Stimulated activated naive CD8-positive, alpha-beta T cell treated with anti-CD3 and anti-CD28 coated beads, Interleukin-15, Interleukin-2, amounts not matched to agents 100 ng/mL and 50 ng/mL, for 24 hours (primary cell): Measurements from ENCODE around the gene PGPEP1.

Source experiments
- H3K27ac Mint-ChIP-seq: one replicate; pipeline ENCODE4 v1.8.0; 2021; ENCODE audit warnings: mild to moderate bottlenecking, mixed read lengths
- H3K27me3 Mint-ChIP-seq: one replicate; pipeline ENCODE4 v1.8.0; 2021; ENCODE audit warnings: mixed read lengths
- H3K36me3 Mint-ChIP-seq: one replicate; pipeline ENCODE4 v1.8.0; 2021; ENCODE audit warnings: low read depth, mixed read lengths
- H3K4me1 Mint-ChIP-seq: one replicate; pipeline ENCODE4 v1.8.0; 2021; ENCODE audit warnings: low read depth, mixed read lengths
- H3K4me3 Mint-ChIP-seq: one replicate; pipeline ENCODE4 v1.8.0; 2021; ENCODE audit warnings: mild to moderate bottlenecking, mixed read lengths
- H3K9me3 Mint-ChIP-seq: one replicate; pipeline ENCODE4 v1.8.0; 2021; ENCODE audit warnings: mixed read lengths

PGPEP1 gene

DNA sequence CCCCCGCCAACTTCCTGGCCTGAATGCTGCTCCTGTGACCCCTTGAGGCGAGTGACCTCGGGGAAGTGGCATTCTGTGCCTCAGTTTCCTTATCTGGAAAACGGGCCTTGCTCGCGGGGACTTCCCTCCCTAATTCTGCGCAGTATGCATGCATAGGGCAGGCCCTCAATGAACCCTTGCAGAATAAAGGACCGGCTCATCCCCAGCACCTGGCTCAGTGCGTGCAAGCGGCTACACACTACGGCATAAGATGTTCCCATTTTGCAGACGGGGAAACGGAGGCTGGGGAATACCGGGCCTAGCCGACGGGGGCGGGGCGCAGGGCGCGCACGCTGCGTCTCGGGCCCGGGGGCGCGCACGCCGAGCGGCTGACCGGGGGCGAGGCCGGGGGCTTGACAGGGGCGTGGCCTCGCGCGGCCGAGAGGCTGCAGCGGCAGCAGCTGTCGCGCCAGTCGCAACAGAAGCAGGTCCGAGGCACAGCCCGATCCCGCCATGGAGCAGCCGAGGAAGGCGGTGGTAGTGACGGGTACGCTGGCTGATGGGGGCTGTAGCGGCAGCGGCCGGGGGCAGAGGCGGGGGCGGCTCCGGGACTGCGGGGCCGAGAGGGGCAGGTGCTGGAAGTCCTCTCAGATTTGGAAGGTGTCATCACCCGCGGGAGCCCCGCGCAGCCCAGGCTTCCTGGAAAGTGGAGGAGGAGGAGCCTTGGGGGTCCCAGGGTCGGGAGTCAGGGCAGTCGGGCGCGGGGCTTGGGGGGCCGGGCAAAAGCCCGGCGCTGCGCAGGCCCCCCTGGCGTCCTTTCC is at the start of gene PGPEP1:
TSS of gene PGPEP1 (plus strand) at position 409 of the 800 bp plus-strand sequence. CDS start at position 493, 84 bp downstream.
- Mint-ChIP-seq H3K4me3 (peak within 1 kb of the TSS; percentile 78), H3K4me1 (peaks cover 19% of the 10 kb centered on the region), H3K36me3 (no peaks in the 10 kb centered on the region), H3K27me3 (no peaks in the 10 kb centered on the region), H3K27ac (peak within 1 kb of the TSS; percentile 79), H3K9me3 (no peaks in the 10 kb centered on the region)

- peak overlapping the region; percentile 87 for H3K4me3 Mint-ChIP-seq
- H3K4me1 Mint-ChIP-seq: peaks cover 82% of the 10 kb centered on the region
These were observed 49.3 kb upstream of the PGPEP1 start for GRCh38 chr19:18291019-18291524.

GRCh38 chr19:18291590-18292461 is 48.6 kb upstream of the PGPEP1 start:
- peaks cover 81% of the 10 kb centered on the region for H3K4me1 Mint-ChIP-seq
- H3K9me3 Mint-ChIP-seq: no peaks in the 10 kb centered on the region
- peaks cover 12% of the 10 kb centered on the region for H3K36me3 Mint-ChIP-seq
- H3K4me3 Mint-ChIP-seq: peak overlapping the region; percentile 87
- peak overlapping the region; percentile 93 for H3K27ac Mint-ChIP-seq
- H3K27me3 Mint-ChIP-seq: no peaks in the 10 kb centered on the region

More at GRCh38 chr19:18291019-18291524, 49.3 kb upstream of the PGPEP1 start:
- peaks cover 9% of the 10 kb centered on the region for H3K36me3 Mint-ChIP-seq
- H3K9me3 Mint-ChIP-seq: no peaks in the 10 kb centered on the region
- H3K27ac Mint-ChIP-seq: peak overlapping the region; percentile 93
- H3K27me3 Mint-ChIP-seq: no peaks in the 10 kb centered on the region

DNA sequence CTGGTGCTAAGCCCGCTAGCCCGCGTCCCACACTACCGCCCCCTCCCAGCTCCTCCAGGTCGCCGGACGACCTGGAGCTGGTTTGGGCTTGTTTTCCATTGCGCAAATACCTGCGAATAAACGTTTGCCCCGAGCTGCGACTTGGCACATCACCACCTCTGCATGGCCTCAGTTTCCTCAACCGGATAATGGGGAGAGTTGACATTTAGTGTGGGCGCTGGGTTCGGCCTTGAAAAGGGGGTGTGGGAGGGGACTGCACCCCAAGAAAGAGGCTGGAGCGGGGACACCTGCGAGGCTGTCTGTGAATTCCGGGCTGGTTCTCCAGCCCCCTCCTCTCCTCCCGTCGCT is 48.0 kb upstream of the PGPEP1 start:
- Mint-ChIP-seq H3K9me3 (no peaks in the 10 kb centered on the region), H3K4me1 (peaks cover 78% of the 10 kb centered on the region), H3K27ac (peak overlapping the region; percentile 93), H3K27me3 (no peaks in the 10 kb centered on the region), H3K4me3 (peak overlapping the region; percentile 87), H3K36me3 (peaks cover 12% of the 10 kb centered on the region)

GRCh38 chr19:18292810-18293641 is 47.4 kb upstream of the PGPEP1 start:
- H3K4me3 Mint-ChIP-seq: peak overlapping the region; percentile 87
- H3K27me3 Mint-ChIP-seq: no peaks in the 10 kb centered on the region
- H3K27ac Mint-ChIP-seq: peak overlapping the region; percentile 93
- H3K36me3 Mint-ChIP-seq: peaks cover 12% of the 10 kb centered on the region
- peaks cover 81% of the 10 kb centered on the region for H3K4me1 Mint-ChIP-seq
- no peaks in the 10 kb centered on the region for H3K9me3 Mint-ChIP-seq

DNA sequence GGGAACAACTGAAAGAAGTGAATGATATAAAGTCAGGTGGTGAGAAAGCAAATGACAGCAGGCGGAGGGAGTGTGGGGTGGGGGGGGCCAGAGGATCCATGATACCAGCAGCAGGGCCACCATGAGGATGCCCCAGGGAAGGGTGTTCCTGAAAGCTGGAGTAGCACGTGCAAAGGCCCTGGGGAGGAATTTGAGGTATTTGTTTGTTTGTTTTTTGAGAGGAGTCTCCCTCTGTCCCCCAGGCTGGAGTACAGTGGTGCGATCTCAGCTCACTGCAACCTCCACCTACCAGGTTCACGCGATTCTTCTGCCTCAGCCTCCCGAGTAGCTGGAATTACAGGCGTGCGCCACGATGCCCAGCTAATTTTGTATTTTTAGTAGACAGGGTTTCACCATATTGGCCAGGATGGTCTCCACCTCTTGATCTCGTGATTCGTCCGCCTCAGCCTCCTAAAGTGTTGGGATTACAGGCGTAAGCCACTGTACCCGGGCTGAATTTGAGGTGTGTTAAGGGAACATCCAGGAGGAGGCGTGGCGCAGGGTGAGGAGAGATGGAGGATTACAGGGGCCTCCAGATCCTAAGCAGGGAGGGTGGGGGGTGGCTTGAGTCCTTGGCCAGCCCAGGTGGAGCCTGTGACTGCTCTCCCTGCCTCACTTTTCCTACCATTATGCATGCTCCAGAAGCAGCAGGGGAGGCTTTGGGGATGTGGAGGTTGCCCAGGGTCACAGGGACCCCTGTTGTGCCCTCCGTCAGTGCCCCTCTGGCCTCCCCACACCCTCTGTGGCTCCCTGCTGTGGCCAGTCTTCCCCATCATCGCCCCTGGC is 46.5 kb upstream of the PGPEP1 start:
- Mint-ChIP-seq H3K27me3 (no peaks in the 10 kb centered on the region), H3K36me3 (peaks cover 12% of the 10 kb centered on the region), H3K4me1 (peaks cover 79% of the 10 kb centered on the region), H3K9me3 (no peaks in the 10 kb centered on the region), H3K4me3 (peak overlapping the region; percentile 87), H3K27ac (peak overlapping the region; percentile 93)

DNA sequence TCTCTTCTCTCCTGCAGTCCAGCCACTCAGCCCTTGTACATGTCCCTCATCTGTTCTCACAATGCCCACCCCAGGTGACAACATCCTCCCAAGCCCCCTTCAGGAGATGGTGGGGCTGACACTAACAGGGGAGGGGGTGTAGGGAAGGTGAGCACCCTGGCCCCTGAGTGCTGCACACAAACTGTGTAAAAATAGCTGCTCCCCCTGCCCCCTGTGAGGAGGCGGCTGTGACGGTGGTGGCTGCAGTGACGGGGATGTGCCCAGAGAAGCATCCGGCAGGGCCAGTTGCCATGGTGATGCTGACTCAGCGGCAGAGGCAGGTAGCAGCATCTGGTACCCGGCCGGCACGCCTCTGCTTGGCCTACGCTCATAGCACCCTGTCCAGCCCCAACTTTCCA is 45.9 kb upstream of the PGPEP1 start:
- H3K4me1 Mint-ChIP-seq: peaks cover 80% of the 10 kb centered on the region
- H3K4me3 Mint-ChIP-seq: peak overlapping the region; percentile 87
- no peaks in the 10 kb centered on the region for H3K9me3 Mint-ChIP-seq
- H3K27me3 Mint-ChIP-seq: no peaks in the 10 kb centered on the region
- peak overlapping the region; percentile 93 for H3K27ac Mint-ChIP-seq
- H3K36me3 Mint-ChIP-seq: peaks cover 12% of the 10 kb centered on the region

DNA sequence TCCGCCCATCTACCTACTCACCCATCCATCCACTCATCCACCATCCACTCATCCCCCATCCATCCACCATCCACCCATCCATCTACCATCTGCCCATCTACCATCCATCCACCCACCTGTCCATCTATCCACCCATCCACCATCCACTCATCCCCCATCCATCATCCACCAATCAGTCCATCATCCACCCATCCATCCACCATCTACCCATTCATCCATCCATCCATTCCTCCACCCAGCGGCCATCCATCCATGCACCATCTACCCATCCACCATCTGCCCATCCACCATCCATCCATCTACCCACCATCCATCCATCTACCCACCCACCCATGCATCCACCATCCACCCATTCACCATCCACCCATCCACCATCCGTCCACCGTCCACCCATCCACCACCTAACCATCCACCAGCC is 45.4 kb upstream of the PGPEP1 start:
- peaks cover 12% of the 10 kb centered on the region for H3K36me3 Mint-ChIP-seq
- H3K27ac Mint-ChIP-seq: peak overlapping the region; percentile 61
- H3K4me3 Mint-ChIP-seq: peak overlapping the region; percentile 87
- H3K4me1 Mint-ChIP-seq: peaks cover 75% of the 10 kb centered on the region
- no peaks in the 10 kb centered on the region for H3K9me3 Mint-ChIP-seq
- no peaks in the 10 kb centered on the region for H3K27me3 Mint-ChIP-seq

DNA sequence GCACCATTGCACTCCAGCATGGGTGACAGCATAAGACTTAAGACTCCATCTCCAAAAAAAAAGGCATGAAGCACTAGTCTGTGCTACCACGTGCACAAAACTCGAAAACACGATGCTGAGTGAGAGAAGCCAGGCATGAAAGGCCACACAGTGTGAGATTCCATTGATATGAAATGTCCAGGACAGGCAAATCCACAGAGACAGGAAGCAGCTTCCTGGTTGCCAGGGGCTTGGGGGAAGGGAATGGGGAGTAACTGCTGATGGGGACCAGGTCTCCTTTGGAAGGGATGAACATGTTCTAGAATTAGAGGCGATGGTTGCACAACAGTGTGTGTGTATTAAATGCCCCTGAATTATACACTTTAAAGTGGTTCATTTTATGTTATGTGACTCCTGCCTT is 43.1 kb upstream of the PGPEP1 start:
- peaks cover 66% of the 10 kb centered on the region for H3K4me1 Mint-ChIP-seq
- H3K27me3 Mint-ChIP-seq: no peaks in the 10 kb centered on the region
- H3K27ac Mint-ChIP-seq: peak overlapping the region; percentile 53
- H3K36me3 Mint-ChIP-seq: peaks cover 8% of the 10 kb centered on the region
- no peaks in the 10 kb centered on the region for H3K9me3 Mint-ChIP-seq
- no peak overlapping the region for H3K4me3 Mint-ChIP-seq

DNA sequence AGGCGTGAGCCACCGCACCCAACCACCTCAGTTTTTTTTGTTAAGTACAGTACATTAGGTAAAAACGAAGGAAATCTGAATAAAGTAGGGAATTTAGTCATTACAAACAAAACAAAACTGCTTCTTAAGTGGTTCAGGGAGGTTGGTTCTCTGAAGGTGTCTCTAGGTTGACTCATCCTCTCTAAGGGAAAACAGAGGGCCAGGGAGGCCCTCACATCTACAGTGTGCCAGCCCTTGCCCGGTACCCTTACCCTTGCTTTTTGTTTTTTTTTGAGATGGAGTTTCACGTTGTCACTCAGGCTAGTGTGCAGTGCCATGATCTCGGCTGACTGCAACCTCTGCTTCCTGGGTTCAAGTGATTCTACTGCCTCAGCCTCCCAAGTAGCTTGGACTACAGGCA is 41.8 kb upstream of the PGPEP1 start:
- Mint-ChIP-seq H3K4me1 (peaks cover 67% of the 10 kb centered on the region), H3K4me3 (no peak overlapping the region), H3K36me3 (peaks cover 8% of the 10 kb centered on the region), H3K9me3 (no peaks in the 10 kb centered on the region), H3K27me3 (no peaks in the 10 kb centered on the region), H3K27ac (peak overlapping the region; percentile 74)

DNA sequence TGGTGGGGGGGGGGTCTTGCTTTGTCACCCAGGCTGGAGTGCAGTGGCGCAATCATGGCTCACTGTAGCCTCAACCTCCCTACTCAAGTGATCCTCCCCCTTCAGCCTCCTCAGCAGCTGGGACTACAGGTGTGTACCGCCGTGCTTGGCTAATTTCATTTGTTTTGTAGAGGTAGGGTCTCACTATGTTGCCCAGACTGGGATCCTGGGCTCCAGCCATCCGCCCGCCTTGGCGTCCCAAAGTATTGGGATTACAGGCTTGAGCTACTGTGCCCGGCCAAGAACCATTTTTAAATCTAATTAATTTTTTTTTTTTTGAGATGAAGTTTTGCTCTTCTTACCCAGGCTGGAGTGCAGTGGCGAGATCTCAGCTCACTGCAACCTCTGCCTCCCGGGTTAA is 40.7 kb upstream of the PGPEP1 start:
- no peak overlapping the region for H3K27ac Mint-ChIP-seq
- no peaks in the 10 kb centered on the region for H3K9me3 Mint-ChIP-seq
- no peaks in the 10 kb centered on the region for H3K27me3 Mint-ChIP-seq
- no peak overlapping the region for H3K4me3 Mint-ChIP-seq
- H3K36me3 Mint-ChIP-seq: peaks cover 9% of the 10 kb centered on the region
- H3K4me1 Mint-ChIP-seq: peaks cover 64% of the 10 kb centered on the region

DNA sequence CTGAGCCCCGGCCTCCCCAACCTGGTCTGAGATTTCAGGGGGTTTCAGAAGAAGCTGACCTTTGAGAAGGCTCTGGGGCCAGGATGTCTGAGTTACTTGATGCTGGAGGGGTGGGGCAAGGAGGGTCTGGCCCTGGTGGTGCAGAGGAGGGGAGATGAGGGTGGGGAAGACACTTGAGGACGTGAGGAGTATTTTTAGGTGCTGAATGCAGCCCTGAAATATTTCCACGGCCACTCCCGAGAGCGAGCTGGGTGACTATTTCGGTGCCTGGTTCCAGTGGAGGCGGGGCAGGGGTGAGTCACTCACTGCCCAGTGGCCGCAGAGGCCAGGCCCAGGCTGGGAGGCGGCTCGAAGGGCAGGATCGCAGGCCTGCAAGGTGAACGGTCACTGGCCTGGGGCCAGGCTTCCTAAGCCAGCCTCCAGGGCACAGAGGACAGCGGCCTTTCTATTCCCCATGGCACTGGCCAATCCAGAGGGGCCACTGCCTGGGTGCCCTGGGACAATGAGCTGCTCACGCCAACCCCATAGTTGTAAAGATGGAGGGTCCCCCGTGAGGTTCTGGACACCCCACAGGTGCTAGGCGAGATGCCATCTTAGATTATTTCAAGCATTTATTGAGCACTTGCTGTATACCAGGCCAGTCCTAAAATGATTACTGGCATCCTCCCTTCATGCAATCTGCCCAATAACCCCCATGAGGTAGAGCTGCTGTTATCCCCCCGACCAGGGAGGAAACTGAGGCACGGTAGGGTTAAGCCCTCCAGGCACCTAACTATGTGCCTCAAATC is 39.3 kb upstream of the PGPEP1 start:
- H3K4me1 Mint-ChIP-seq: peaks cover 68% of the 10 kb centered on the region
- no peaks in the 10 kb centered on the region for H3K27me3 Mint-ChIP-seq
- peaks cover 13% of the 10 kb centered on the region for H3K36me3 Mint-ChIP-seq
- H3K9me3 Mint-ChIP-seq: no peaks in the 10 kb centered on the region
- peak overlapping the region; percentile 66 for H3K4me3 Mint-ChIP-seq
- H3K27ac Mint-ChIP-seq: peak overlapping the region; percentile 68

- no peaks in the 10 kb centered on the region for H3K9me3 Mint-ChIP-seq
- peak overlapping the region; percentile 66 for H3K4me3 Mint-ChIP-seq
- peaks cover 14% of the 10 kb centered on the region for H3K36me3 Mint-ChIP-seq
- no peaks in the 10 kb centered on the region for H3K27me3 Mint-ChIP-seq
- peak overlapping the region; percentile 68 for H3K27ac Mint-ChIP-seq
- H3K4me1 Mint-ChIP-seq: peaks cover 68% of the 10 kb centered on the region
These were observed 38.7 kb upstream of the PGPEP1 start for GRCh38 chr19:18301718-18302111.
